Endodermal cell (in vitro differentiated cells): ENCODE measurements around the gene STBD1. TPM values are rescaled to one million over a fixed set of nuclear protein-coding genes. Genes with fewer than 3 reads are reported as not detected.

ENCODE experiments used
- DNase-seq: peaks from one replicate; pipeline ENCODE4 v3.0.0-alpha.2; 2017
- H3K27ac ChIP-seq: 2 replicates; pipeline ENCODE4 v1.5.1; 2013; ENCODE audit warnings: mild to moderate bottlenecking, low read depth, low read length, moderate library complexity
- H3K27me3 ChIP-seq: 2 replicates; pipeline ENCODE4 v1.6.1; 2013; ENCODE audit warnings: mild to moderate bottlenecking, low read length, moderate library complexity; ENCODE audit not compliant: insufficient read depth, control insufficient read depth, poor library complexity, severe bottlenecking
- H3K36me3 ChIP-seq: 2 replicates; pipeline ENCODE4 v1.7.0; 2013; ENCODE audit warnings: mild to moderate bottlenecking, low read length, moderate library complexity; ENCODE audit not compliant: control insufficient read depth, insufficient read depth
- H3K4me1 ChIP-seq: one replicate; pipeline ENCODE4 v1.7.0; 2013; ENCODE audit warnings: low read length; ENCODE audit not compliant: control insufficient read depth, insufficient read depth
- H3K4me3 ChIP-seq: 2 replicates; pipeline ENCODE4 v1.5.1; 2013; ENCODE audit warnings: mild to moderate bottlenecking, low read length, moderate library complexity
- H3K9ac ChIP-seq: 2 replicates; pipeline ENCODE4 v1.6.1; 2013; ENCODE audit warnings: mild to moderate bottlenecking, low read length, moderate library complexity; ENCODE audit not compliant: poor library complexity, severe bottlenecking; ENCODE audit errors: extremely low read depth
- H3K9me3 ChIP-seq: 2 replicates; pipeline ENCODE4 v1.6.1; 2013; ENCODE audit warnings: mild to moderate bottlenecking, low read length, moderate library complexity; ENCODE audit not compliant: control insufficient read depth
- H3K27ac Mint-ChIP-seq: 2 replicates; pipeline ENCODE4 v1.8.0; 2020; ENCODE audit warnings: mixed read lengths
- H3K27me3 Mint-ChIP-seq: 2 replicates; pipeline ENCODE4 v1.8.0; 2021; ENCODE audit warnings: mild to moderate bottlenecking, mixed read lengths; ENCODE audit not compliant: insufficient read depth
- H3K36me3 Mint-ChIP-seq: 2 replicates; pipeline ENCODE4 v1.8.0; 2020; ENCODE audit warnings: low read depth, mixed read lengths
- H3K4me1 Mint-ChIP-seq: 2 replicates; pipeline ENCODE4 v1.8.0; 2020; ENCODE audit warnings: mixed read lengths
- H3K4me3 Mint-ChIP-seq: 2 replicates; pipeline ENCODE4 v1.8.0; 2020; ENCODE audit warnings: mild to moderate bottlenecking, moderate library complexity, mixed read lengths
- H3K9me3 Mint-ChIP-seq: 2 replicates; pipeline ENCODE4 v1.8.0; 2020; ENCODE audit warnings: mild to moderate bottlenecking, mixed read lengths
- CTCF ChIP-seq: fragments of 200-600 bp; sonication (generic); conservative IDR thresholded peaks from 2 replicates; pipeline ENCODE4 v1.5.0; 2021; ENCODE audit warnings: antibody characterized with exemption, mild to moderate bottlenecking
- WGBS, 2 experiments: methylation state at CpG; one replicate each; pipeline versions ENCODE4 v1.1.5 to v1.1.7; 2013; ENCODE audit warnings: missing lambda C conversion rate in 2 of 2, mixed read lengths in 1 of 2; ENCODE audit not compliant: insufficient coverage in 1 of 2, insufficient read length in 1 of 2; 5-methylcytosine and 5-hydroxymethylcytosine counted together
- total RNA-seq, 2 donors: library from RNA; stranded (reverse); fragmentation: NEBNext Ultra II Directional in 1 of 2; extraction: Animal tissue kit (Norgen Biotek cat#: 25700) in 1 of 2; gene quantifications; 2 replicates in 1 of 2; 3 replicates in 1 of 2; pipeline ENCODE4 v1.2.1, GENCODE V29; 2021

The STBD1 gene
- total RNA-seq, 2 donors from 2014 or later = 0.31 to 1.3 TPM

- Mint-ChIP-seq H3K27me3 (peaks cover 25% of the 10 kb centered on the region), H3K4me3 (no peak overlapping the region), H3K36me3 (no peaks in the 10 kb centered on the region), H3K4me1 (no peaks in the 10 kb centered on the region), H3K27ac (no peak overlapping the region), H3K9me3 (peaks cover 14% of the 10 kb centered on the region)
- no peak for DNase-seq
- H3K4me3 ChIP-seq = no peak overlapping the region
- no peaks in the 10 kb centered on the region for H3K4me1 ChIP-seq
- H3K36me3 ChIP-seq = no peaks in the 10 kb centered on the region
- no peak overlapping the region for H3K9ac ChIP-seq
- peaks cover 5% of the 10 kb centered on the region for H3K9me3 ChIP-seq
- H3K27ac ChIP-seq = no peak overlapping the region
- H3K27me3 ChIP-seq = peaks cover 7% of the 10 kb centered on the region
- TF ChIP-seq CTCF = no peak
These were observed 8.3 kb upstream of the STBD1 start for GRCh38 chr4:76298227-76298626.

GRCh38 chr4:76300012-76300411 is 6.5 kb upstream of the STBD1 start:
- peaks cover 25% of the 10 kb centered on the region for H3K27me3 Mint-ChIP-seq
- Histone ChIP-seq H3K4me3 (no peak overlapping the region), H3K9ac (no peak overlapping the region), H3K36me3 (no peaks in the 10 kb centered on the region), H3K27me3 (peaks cover 15% of the 10 kb centered on the region), H3K9me3 (peaks cover 5% of the 10 kb centered on the region), H3K27ac (no peak overlapping the region), H3K4me1 (no peaks in the 10 kb centered on the region)
- H3K27ac Mint-ChIP-seq = no peak overlapping the region
- H3K36me3 Mint-ChIP-seq = no peaks in the 10 kb centered on the region
- 97 to 100% methylated on average over 3 to 4 of the region's 4 CpGs for WGBS, 2 experiments
- H3K4me3 Mint-ChIP-seq = no peak overlapping the region
- no peaks in the 10 kb centered on the region for H3K4me1 Mint-ChIP-seq
- H3K9me3 Mint-ChIP-seq = peaks cover 14% of the 10 kb centered on the region
- DNase-seq = no peak
- TF ChIP-seq CTCF = no peak

- H3K9me3 ChIP-seq = peaks cover 5% of the 10 kb centered on the region
- Mint-ChIP-seq H3K27ac (no peak overlapping the region), H3K27me3 (peaks cover 29% of the 10 kb centered on the region), H3K4me3 (no peak overlapping the region), H3K9me3 (peaks cover 13% of the 10 kb centered on the region), H3K4me1 (no peaks in the 10 kb centered on the region), H3K36me3 (no peaks in the 10 kb centered on the region)
- H3K4me3 ChIP-seq = no peak overlapping the region
- TF ChIP-seq CTCF = no peak
- no peak overlapping the region for H3K9ac ChIP-seq
- no peaks in the 10 kb centered on the region for H3K36me3 ChIP-seq
- DNase-seq = no peak
- H3K4me1 ChIP-seq = no peaks in the 10 kb centered on the region
- peaks cover 26% of the 10 kb centered on the region for H3K27me3 ChIP-seq
- 85 to 97% methylated on average over 4 of the region's 4 CpGs for WGBS, 2 experiments
- no peak overlapping the region for H3K27ac ChIP-seq
These were observed 5.3 kb upstream of the STBD1 start for GRCh38 chr4:76301068-76301774.
